GM21423 (cell line): Measurements from ENCODE around the gene PCMT1.
"Not testable (repeated sequence)": the region's sequence is repeated elsewhere in the genome, so short reads cannot be mapped to it uniquely, and the experiment has no call there.

Source experiments
- ATAC-seq: cut with Tn5 transposase; IDR thresholded peaks from one replicate; pipeline ENCODE4 v1.9.1; 2021; ENCODE audit warnings: mild to moderate bottlenecking, moderate library complexity; ENCODE audit not compliant: unreplicated experiment

PCMT1 gene

DNA sequence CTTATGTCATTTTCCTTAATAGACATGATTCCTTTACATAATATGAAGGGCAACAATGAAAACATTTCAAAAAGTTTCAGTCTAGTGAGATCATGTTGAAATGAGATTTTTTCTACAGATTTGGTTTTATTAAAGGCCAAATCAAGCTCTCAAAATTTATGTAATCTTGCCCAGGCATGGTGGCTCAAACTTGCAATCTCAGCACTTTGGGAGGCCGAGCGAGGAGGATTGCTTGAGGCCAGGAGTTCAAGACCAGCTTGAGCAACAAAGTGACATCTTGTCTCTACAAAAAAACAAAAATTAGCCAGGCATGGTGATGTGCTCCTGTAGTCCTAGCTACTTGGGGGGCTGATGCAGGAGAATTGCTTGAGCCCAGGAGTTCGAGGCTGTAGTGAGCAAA lies 63.8 kb downstream of the PCMT1 start:
- ATAC-seq, result no peak

DNA sequence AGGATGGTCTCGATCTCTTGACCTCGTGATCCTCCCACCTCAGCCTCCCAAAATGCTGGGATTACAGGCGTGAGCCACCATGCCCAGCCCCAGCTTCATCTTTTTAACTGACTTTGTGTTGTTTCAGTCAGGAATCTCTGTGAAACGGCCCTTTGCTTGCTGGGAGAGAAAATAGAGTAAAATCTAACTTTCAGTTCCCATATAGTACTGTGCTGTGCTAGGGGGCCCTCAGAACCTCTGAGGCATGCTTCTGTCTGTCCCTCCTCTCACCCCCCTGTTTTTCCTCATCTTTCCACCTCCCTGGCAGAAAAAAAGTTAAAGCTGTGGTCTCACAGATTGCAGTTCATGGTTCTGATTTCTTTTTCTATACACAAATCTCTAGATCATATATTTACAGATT lies 66.2 kb downstream of the PCMT1 start:
- ATAC-seq, result no peak

DNA sequence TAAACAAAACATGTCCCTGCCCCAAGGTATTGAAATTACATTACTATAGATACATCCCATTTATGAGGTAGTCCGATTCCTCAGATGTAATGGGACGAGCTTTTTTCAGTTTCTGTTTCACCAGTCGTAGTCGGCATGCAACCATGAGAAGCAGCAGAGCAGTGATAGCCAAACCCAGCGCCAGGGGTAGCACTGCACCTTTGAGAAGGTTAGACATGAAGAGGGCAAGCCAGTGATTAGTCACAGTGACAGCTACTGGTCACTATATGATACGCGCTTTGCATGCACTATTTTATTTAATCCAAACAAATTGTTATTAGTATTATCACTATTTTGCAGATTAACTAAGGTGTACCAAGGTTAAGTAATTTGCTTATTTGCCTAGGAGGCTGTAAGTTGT lies 71.0 kb downstream of the PCMT1 start:
- ATAC-seq, result no peak

DNA sequence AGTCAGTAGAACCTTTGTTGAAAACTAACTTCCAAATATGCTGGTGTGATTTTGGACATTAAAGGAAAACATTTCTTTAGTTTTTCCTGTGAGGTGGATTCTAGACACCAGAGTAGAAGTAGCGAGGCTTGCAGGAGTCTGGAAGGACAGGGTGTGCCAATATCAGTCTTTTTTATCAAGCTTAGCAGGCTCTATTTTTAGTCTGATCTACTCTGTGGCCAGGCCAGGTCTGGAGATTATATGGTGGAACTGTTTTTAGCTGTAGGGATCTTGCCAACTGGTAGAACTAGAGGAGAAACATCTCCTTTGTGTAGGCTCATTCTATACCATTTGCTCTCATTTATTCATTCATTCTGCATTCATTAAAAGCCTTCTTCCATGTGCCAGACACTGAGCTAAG lies 72.0 kb downstream of the PCMT1 start:
- ATAC-seq, result no peak

- no peak for ATAC-seq
These were observed 73.5 kb downstream of the PCMT1 start for GRCh38 chr6:149823013-149823412.

GRCh38 chr6:149825292-149825691 lies 75.8 kb downstream of the PCMT1 start:
- no peak for ATAC-seq

GRCh38 chr6:149830731-149831307 lies 81.3 kb downstream of the PCMT1 start:
- ATAC-seq, result no peak

DNA sequence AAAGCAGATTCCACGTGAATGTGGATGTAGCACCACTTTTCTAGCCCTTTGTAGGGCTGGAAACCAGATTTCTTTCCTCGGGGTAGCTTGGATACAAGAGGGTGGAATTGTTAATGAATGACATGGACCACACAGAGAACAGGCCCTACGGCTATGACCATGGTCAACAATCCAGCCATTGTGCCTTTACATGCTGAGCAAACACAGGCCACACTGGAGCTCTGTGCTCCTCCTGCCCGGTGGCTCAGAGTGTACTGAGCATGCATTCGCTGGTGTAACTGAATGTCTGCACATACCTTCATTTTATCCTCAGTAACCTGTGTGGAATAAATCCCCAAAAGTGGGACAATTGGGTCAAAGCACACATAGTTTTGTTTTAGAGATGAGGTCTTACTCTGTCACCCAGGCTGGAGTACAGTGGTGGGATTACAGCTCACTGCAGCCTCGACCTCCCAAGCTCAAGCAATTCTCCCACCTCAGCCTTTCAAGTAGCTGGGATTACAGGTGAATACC lies 81.8 kb downstream of the PCMT1 start:
- no peak for ATAC-seq

DNA sequence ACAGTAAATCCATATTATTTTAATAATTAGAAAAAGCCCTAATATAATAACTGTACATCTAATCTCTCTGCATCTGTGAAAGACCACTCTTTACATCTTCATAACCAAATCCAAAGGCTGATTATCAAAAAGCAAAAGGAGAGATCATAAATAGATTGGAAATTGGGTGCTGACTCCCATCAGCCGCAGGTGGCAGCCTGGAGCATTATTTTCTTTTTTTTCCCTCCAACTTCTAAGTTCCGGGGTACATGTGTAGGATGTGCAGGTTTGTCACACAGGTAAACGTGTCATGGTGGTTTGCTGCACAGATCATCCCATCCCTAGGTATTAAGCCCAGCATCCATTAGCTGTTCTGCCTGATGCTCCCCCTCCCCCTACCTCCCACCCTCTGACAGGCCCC lies 84.1 kb downstream of the PCMT1 start:
- no peak for ATAC-seq

- ATAC-seq, result no peak
These were observed 85.3 kb downstream of the PCMT1 start for GRCh38 chr6:149834513-149835481.

DNA sequence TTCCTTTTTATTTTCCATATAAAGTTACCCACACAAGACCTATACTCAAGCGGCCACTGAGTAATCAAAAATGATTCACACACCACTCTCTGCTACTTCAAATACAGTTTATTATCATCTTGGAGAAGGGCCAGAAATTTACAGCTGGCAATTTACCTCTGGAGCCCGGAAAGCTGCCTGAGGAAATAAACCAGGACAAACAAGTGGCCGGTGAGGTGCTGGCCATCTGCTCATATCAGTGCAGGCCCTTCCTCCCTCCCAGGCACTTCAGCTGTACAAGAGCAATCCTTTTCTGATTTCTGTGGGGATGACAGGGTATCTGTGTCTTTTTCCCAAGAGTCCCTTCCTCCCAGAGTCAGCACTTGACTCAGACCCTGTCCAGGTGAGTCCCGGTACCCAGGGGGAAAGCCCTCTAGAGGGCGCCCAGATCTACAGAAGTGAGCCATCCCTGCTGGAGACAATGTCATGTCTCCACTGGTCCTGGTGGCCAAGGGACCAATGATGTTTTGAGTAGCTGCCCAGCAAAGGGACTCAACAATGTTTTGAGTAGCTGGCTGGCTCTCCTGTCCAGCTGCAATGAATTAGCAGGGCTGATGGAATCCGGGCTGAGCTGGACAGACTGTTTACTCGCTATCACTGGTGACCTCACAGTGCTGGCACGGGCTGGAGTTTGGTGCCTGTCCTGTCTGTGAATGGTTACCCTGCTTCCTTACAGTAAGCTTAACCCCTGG lies 91.0 kb downstream of the PCMT1 start:
- ATAC-seq, result no peak

DNA sequence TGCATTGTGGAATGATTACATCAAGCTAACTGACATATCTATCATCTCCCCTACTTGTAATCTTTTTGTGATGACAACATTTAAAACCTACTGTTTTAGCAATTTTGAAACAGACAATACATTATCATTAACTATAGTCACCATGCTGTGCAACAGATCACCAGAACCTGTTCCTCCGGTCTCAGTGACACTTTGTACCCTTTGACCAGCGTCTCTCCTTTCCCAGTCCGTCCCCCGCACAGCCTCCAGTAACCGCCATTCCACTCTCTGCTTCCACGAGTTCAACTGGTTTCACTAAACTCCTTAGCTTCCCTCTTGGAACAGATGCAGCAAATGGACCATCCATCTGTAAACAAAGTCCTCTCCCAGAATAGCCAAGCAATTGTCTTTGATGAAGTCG lies 92.8 kb downstream of the PCMT1 start:
- no peak for ATAC-seq

DNA sequence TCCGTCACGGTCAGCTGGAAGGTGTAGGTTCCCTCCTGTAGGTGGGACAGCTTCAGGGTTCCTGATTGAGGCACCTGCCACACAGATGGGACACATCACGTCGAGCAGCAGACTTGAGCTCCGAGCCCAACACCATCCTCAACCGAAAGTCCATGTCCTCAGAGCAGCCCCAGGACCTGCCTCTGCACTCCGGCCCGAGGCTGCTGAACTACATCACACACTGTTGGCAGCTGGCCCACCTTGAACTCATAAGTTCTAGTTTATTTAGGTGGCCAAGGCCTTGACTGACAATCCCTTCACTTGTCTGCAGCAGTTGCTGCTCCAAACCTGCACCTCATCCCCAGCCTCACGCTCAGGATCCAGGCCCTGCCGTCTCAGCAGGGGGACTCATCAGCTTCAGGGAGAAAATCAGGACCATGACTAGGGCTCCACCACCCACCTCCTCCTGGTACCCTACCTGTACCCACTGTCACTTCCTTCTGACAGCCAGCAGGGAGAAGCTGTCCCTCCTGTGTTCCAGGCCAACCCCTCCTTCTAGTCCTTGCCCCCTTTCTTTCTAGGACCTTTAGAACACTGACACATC lies 93.6 kb downstream of the PCMT1 start:
- no peak for ATAC-seq

GRCh38 chr6:149844036-149844435 lies 94.5 kb downstream of the PCMT1 start:
- not testable (repeated sequence) for ATAC-seq

DNA sequence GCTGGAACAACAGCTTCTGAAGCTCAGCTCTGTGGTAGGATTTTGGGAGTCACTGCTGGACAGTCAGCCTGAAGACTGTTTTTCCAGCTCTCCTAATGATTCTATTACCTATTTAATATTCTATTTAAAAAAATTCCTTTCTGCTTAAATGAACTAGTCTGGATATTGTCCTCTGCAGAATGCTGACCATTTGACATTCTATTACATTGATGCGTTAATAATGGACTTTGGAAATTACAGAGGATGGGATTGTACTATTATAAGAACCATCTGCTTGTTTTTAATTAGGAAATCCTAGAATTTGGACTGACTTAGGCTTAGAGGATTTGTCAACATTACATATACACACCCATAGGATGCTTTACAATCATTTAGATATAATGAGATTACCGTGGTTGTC lies 94.9 kb downstream of the PCMT1 start:
- ATAC-seq, result no peak

- ATAC-seq, result no peak
These were observed 96.0 kb downstream of the PCMT1 start for GRCh38 chr6:149845549-149845948.

- no peak for ATAC-seq
These were observed 96.8 kb downstream of the PCMT1 start for GRCh38 chr6:149846321-149846720.

GRCh38 chr6:149847939-149848267 lies 98.4 kb downstream of the PCMT1 start:
- ATAC-seq, result no peak

GRCh38 chr6:149848343-149848742 lies 98.8 kb downstream of the PCMT1 start:
- ATAC-seq, result not testable (repeated sequence)

DNA sequence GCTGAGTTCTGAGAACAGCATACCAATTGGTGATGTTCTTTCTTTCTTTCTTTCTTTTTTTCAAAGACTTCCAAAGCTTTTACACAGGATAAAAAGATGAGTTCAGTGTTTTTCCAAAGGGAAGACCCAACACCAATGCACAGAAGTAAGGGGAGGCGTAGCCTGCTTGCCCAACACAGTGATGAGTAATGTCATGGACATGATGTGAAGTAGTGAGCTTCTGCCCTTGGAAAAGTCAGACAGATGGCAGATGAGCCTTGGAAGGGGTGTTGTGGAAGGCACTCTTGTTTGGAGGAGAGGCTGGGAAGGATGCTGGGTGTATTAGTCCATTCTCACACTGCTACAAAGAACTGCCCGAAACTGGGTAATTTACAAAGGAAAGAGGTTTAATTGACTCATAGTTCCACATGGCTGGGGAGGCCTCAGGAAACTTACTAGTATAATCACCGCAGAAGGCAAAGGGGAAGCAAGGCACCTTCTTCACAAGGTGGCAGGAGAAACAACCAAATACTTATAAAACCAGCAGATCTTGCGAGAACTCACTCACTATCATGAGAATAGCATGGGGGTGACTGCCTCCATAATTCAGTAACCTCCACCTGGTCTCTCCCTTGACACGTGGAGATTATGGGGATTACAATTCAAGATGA lies 102.0 kb downstream of the PCMT1 start:
- no peak for ATAC-seq

DNA sequence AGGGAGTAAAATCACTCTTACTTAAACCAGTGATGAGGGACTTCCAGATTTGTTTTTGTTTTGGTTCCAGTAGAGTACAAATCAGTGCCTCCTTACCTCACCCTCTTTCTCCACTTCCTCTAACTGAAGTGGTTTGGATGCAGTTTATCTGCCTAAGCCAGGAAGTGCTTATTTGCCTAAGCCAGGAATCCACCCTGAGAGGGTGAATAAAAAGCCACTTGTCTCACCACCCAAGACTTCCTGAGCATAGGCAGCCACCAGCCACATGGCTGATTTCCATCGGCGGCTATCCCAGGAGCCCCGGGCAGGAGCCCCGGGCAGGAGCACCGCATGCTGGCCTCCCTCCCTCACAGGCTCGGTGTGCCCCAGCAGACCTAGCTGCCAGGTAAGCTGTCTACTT lies 102.6 kb downstream of the PCMT1 start:
- ATAC-seq, result peak; percentile 74
